Keratinocyte (primary cell): Measurements from ENCODE around the gene PEX7. TPM values are rescaled to one million over a fixed set of nuclear protein-coding genes. Genes with fewer than 3 reads are reported as not detected.

Experiments
- DNase-seq: peaks from one replicate; pipeline ENCODE4 v3.0.0-alpha.2; 2011; ENCODE audit warnings: low read depth, missing footprints, low spot score
- FAIRE-seq: peaks from 2 replicates; lab custom pipeline; 2011; peaks lifted over from hg19 to GRCh38; lab: Jason Lieb, UNC
- H2AFZ ChIP-seq: 2 replicates; pipeline ENCODE4 v1.6.0; 2012; ENCODE audit warnings: low read length, control low read depth, inconsistent platforms; ENCODE audit not compliant: control insufficient read depth
- H3K27ac ChIP-seq: 2 replicates; pipeline ENCODE4 v1.5.1; 2011; ENCODE audit warnings: low read length; ENCODE audit not compliant: control insufficient read depth, insufficient read depth
- H3K27me3 ChIP-seq: 3 replicates; pipeline ENCODE4 v1.6.0; 2011; ENCODE audit warnings: low read length; ENCODE audit not compliant: control insufficient read depth, insufficient read depth; ENCODE audit errors: extremely low read depth
- H3K36me3 ChIP-seq, 2 experiments: 2 replicates in 1 of 2; 3 replicates in 1 of 2; pipeline ENCODE4 v1.5.1; 2011; ENCODE audit warnings: low read length in 2 of 2, mild to moderate bottlenecking in 1 of 2; ENCODE audit not compliant: control insufficient read depth in 2 of 2, insufficient read depth in 2 of 2; ENCODE audit errors: extremely low read depth in 1 of 2
- H3K4me1 ChIP-seq: 3 replicates; pipeline ENCODE4 v1.5.1; 2011; ENCODE audit warnings: low read length; ENCODE audit not compliant: control insufficient read depth, insufficient read depth; ENCODE audit errors: extremely low read depth
- H3K4me2 ChIP-seq: 3 replicates; pipeline ENCODE4 v1.6.0; 2011; ENCODE audit warnings: low read depth, low read length; ENCODE audit not compliant: control insufficient read depth, insufficient read depth; ENCODE audit errors: extremely low read depth
- H3K4me3 ChIP-seq, 3 experiments: fragments of 200-600 bp in 1 of 3; sonication (generic) in 1 of 3; 2 replicates in 2 of 3; 3 replicates in 1 of 3; pipeline ENCODE4 v1.5.1; 2011 to 2016; ENCODE audit warnings: low read length in 3 of 3, mild to moderate bottlenecking in 3 of 3, control low read depth in 2 of 3, inconsistent platforms in 1 of 3, low read depth in 1 of 3, mixed read lengths in 1 of 3, mixed run types in 1 of 3, moderate library complexity in 1 of 3; ENCODE audit not compliant: control insufficient read depth in 2 of 3, insufficient read depth in 2 of 3; ENCODE audit errors: extremely low read depth in 1 of 3
- H3K79me2 ChIP-seq: 2 replicates; pipeline ENCODE4 v1.6.0; 2012; ENCODE audit warnings: low read length; ENCODE audit not compliant: control insufficient read depth, insufficient read depth
- H3K9ac ChIP-seq: 3 replicates; pipeline ENCODE4 v1.6.0; 2011; ENCODE audit warnings: low read length; ENCODE audit not compliant: control insufficient read depth, insufficient read depth; ENCODE audit errors: extremely low read depth
- H3K9me1 ChIP-seq: 3 replicates; pipeline ENCODE4 v1.6.0; 2011; ENCODE audit warnings: low read length; ENCODE audit not compliant: control insufficient read depth, insufficient read depth; ENCODE audit errors: extremely low read depth
- H3K9me3 ChIP-seq: 2 replicates; pipeline ENCODE4 v1.5.1; 2012; ENCODE audit warnings: low read depth, low read length; ENCODE audit not compliant: control insufficient read depth
- H4K20me1 ChIP-seq: 3 replicates; pipeline ENCODE4 v1.6.0; 2011; ENCODE audit warnings: low read length; ENCODE audit not compliant: control insufficient read depth, insufficient read depth; ENCODE audit errors: extremely low read depth
- EZH2 ChIP-seq: IDR thresholded peaks from one replicate; pipeline ENCODE4 v1.6.1; 2012; ENCODE audit warnings: inconsistent platforms, mild to moderate bottlenecking, low read length, moderate library complexity
- dilution Hi-C: fragments of 300-500 bp; cut with MboI; formaldehyde crosslinking; loops from one replicate; pipeline ENCODE4 v1.7.0; 2020; ENCODE audit warnings: low sequenced_read_pairs; ENCODE audit not compliant: extremely low pct_ligation_motif_present
- polyA plus RNA-seq, 5 experiments: library from polyadenylated mRNA; depleted of rRNA in 3 of 5; stranded (reverse) in 3 of 5; stranded (forward) in 1 of 5; unstranded in 1 of 5; fragments of >200 nt; gene quantifications; 1 replicate in 1 of 5; 2 replicates in 3 of 5; 3 replicates in 1 of 5; pipeline versions ENCODE4 v1.2.1 to v1.2.3, GENCODE V29; 2011 to 2012; ENCODE audit warnings: missing spikeins in 2 of 5, low read depth in 1 of 5, low replicate concordance in 1 of 5
- TF ChIP-seq, protein P1 (sequence below), 3 experiments: IDR thresholded peaks in 1 of 3; conservative IDR thresholded peaks in 1 of 3; optimal IDR thresholded peaks in 1 of 3; 2 replicates in 2 of 3; 3 replicates in 1 of 3; pipeline versions ENCODE3 to v1.5.1; 2011; ENCODE audit warnings: low read length in 3 of 3, mild to moderate bottlenecking in 3 of 3, moderate library complexity in 2 of 3, control low read depth in 1 of 3, inconsistent platforms in 1 of 3; ENCODE audit not compliant: insufficient read depth in 2 of 3; ENCODE audit errors: extremely low read depth in 1 of 3

PEX7 gene
- polyA plus RNA-seq, 1 donor (not counting 4 experiments of a cell fraction or from before 2014, with no cell fraction given), result 15.6 TPM

DNA sequence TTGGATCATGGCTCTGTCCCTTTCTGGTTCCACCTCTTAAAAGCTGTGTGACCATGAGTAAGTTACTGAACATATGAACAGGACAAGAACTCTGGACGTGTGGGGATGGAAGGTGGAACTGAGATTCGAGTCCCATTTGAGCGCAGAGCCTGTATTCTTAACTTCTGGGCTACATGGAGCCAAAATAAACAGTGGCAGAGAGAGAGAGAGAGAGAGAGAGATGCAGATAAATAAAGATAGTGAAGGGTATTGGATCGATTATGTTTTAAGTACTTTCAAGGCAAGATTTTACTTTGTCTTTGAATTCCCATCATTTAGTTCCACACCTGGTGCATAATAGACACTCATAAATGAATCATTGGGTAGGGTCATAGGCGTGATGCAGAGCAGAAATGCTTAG, 139.5 kb downstream of the PEX7 start:
- Histone ChIP-seq H3K27me3 (no peaks in the 10 kb centered on the region), H2AFZ (no peak overlapping the region), H4K20me1 (no peaks in the 10 kb centered on the region), H3K9me3 (no peaks in the 10 kb centered on the region), H3K4me1 (no peaks in the 10 kb centered on the region), H3K4me2 (no peak overlapping the region), H3K4me3 (no peak overlapping the region), H3K79me2 (no peaks in the 10 kb centered on the region), H3K9ac (no peak overlapping the region), H3K9me1 (no peaks in the 10 kb centered on the region), H3K27ac (no peak overlapping the region), H3K36me3 (no peaks in the 10 kb centered on the region)
- DNase-seq (no peak), FAIRE-seq (no peak)
- TF ChIP-seq EZH2, result no peak
- TF ChIP-seq, protein P1, sequence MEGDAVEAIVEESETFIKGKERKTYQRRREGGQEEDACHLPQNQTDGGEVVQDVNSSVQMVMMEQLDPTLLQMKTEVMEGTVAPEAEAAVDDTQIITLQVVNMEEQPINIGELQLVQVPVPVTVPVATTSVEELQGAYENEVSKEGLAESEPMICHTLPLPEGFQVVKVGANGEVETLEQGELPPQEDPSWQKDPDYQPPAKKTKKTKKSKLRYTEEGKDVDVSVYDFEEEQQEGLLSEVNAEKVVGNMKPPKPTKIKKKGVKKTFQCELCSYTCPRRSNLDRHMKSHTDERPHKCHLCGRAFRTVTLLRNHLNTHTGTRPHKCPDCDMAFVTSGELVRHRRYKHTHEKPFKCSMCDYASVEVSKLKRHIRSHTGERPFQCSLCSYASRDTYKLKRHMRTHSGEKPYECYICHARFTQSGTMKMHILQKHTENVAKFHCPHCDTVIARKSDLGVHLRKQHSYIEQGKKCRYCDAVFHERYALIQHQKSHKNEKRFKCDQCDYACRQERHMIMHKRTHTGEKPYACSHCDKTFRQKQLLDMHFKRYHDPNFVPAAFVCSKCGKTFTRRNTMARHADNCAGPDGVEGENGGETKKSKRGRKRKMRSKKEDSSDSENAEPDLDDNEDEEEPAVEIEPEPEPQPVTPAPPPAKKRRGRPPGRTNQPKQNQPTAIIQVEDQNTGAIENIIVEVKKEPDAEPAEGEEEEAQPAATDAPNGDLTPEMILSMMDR (optimal IDR thresholded peaks at IDR 0.05 in 1 of 3, IDR thresholded peaks at IDR 0.05 in 1 of 3, conservative IDR thresholded peaks at IDR 0.05 in 1 of 3; ENCODE audit: extremely low read depth in 1 of 3, insufficient read depth in 2 of 3, low read length in 3 of 3), result no peak
- dilution Hi-C loops, result no loop called here

DNA sequence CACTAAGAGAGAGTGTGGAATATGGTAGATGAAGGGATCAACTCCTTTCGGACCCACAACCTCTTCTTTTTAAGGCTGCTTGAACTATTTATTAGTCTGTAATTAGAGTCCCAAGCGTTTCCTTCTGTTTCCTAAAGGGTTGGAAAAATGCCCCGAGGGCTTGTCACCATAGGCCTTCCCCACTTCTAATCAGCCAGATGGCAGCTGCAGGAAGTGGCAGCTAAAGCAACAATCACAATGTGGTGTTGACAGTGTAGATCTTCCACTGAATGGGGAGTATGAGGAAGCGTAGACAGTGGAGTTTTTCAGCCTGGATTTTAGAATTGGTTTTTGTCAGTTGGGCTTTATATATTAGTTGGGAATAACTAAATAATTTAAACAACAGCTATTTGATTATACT, 140.3 kb downstream of the PEX7 start:
- Histone ChIP-seq H3K27me3 (no peaks in the 10 kb centered on the region), H2AFZ (no peak overlapping the region), H3K9me1 (no peaks in the 10 kb centered on the region), H4K20me1 (no peaks in the 10 kb centered on the region), H3K27ac (no peak overlapping the region), H3K4me1 (no peaks in the 10 kb centered on the region), H3K79me2 (no peaks in the 10 kb centered on the region), H3K9me3 (no peaks in the 10 kb centered on the region), H3K4me2 (no peak overlapping the region), H3K9ac (no peak overlapping the region), H3K36me3 (no peaks in the 10 kb centered on the region), H3K4me3 (no peak overlapping the region)
- FAIRE-seq (no peak), DNase-seq (no peak)
- dilution Hi-C loops, result no loop called here
- no peak for TF ChIP-seq EZH2
- TF ChIP-seq, protein P1 (optimal IDR thresholded peaks at IDR 0.05 in 1 of 3, IDR thresholded peaks at IDR 0.05 in 1 of 3, conservative IDR thresholded peaks at IDR 0.05 in 1 of 3; ENCODE audit: extremely low read depth in 1 of 3, insufficient read depth in 2 of 3, low read length in 3 of 3), result no peak
